Peyer's patch (tissue), 4 donors: ENCODE data around the gene NARF.

Source experiments
- CTCF ChIP-seq, 6 experiments: fragments of 450-650 bp in 4 of 6; fragments of 200-600 bp in 2 of 6; sonication (generic) in 1 of 6; IDR thresholded peaks; one replicate each; pipeline ENCODE4 v1.5.1; 2017 to 2019; ENCODE audit warnings: antibody characterized with exemption in 6 of 6, mild to moderate bottlenecking in 3 of 6, moderate library complexity in 1 of 6
- POLR2A ChIP-seq, 2 donors: fragments of 450-650 bp; IDR thresholded peaks; one replicate each; pipeline ENCODE4 v1.5.1; 2017; ENCODE audit warnings: antibody characterized with exemption in 2 of 2, mild to moderate bottlenecking in 2 of 2, moderate library complexity in 2 of 2

- TF ChIP-seq CTCF (IDR thresholded peaks at IDR 0.05) (no peak), POLR2A (IDR thresholded peaks at IDR 0.05) (no peak)
These were observed 47.0 kb upstream of the NARF start for GRCh38 chr17:82411396-82412053.
